Loucy (cell line): Measurements from ENCODE around the gene FCRLB.

Source experiments
- H2AFZ ChIP-seq: fragments of 200-600 bp; sonication (generic); 2 replicates; pipeline ENCODE4 v1.6.0; 2016; ENCODE audit warnings: antibody characterized with exemption, mild to moderate bottlenecking, low read length, moderate library complexity
- H3F3A ChIP-seq: fragments of 200-600 bp; 2 replicates; pipeline ENCODE4 v1.6.0; 2016; ENCODE audit warnings: antibody characterized with exemption, low read depth, mild to moderate bottlenecking
- H3K27me3 ChIP-seq: fragments of 200-600 bp; sonication (generic); 2 replicates; pipeline ENCODE4 v1.6.1; 2014; ENCODE audit warnings: low read length, mild to moderate bottlenecking; ENCODE audit not compliant: insufficient read depth, poor library complexity, severe bottlenecking
- H3K36me3 ChIP-seq: fragments of 200-600 bp; sonication (generic); 2 replicates; pipeline ENCODE4 v1.6.1; 2016; ENCODE audit warnings: low read length; ENCODE audit not compliant: insufficient read depth
- H3K4me1 ChIP-seq: fragments of 200-600 bp; sonication (generic); 2 replicates; pipeline ENCODE4 v1.5.1; 2014; ENCODE audit warnings: low read length, mild to moderate bottlenecking; ENCODE audit not compliant: insufficient read depth, poor library complexity, severe bottlenecking
- H3K4me2 ChIP-seq: fragments of 200-600 bp; sonication (generic); 2 replicates; pipeline ENCODE4 v1.6.0; 2014; ENCODE audit warnings: antibody characterized with exemption, low read length, low read depth, mild to moderate bottlenecking; ENCODE audit not compliant: poor library complexity, severe bottlenecking
- H3K4me3 ChIP-seq: fragments of 200-600 bp; sonication (generic); 2 replicates; pipeline ENCODE4 v1.5.1; 2014; ENCODE audit warnings: low read length, mild to moderate bottlenecking, mixed read lengths; ENCODE audit not compliant: poor library complexity, severe bottlenecking
- H3K79me2 ChIP-seq: fragments of 200-600 bp; sonication (generic); 2 replicates; pipeline ENCODE4 v1.6.1; 2014; ENCODE audit warnings: low read length; ENCODE audit not compliant: insufficient read depth
- H3K9ac ChIP-seq: fragments of 200-600 bp; sonication (generic); 2 replicates; pipeline ENCODE4 v1.6.0; 2014; ENCODE audit warnings: mild to moderate bottlenecking, low read depth, low read length, moderate library complexity; ENCODE audit not compliant: poor library complexity, severe bottlenecking
- H3K9me2 ChIP-seq: fragments of 200-600 bp; sonication (generic); replicated peaks from 2 replicates; pipeline ENCODE4 v1.6.1; 2016; ENCODE audit warnings: low read depth, low read length, mixed read lengths
- H3K9me3 ChIP-seq: fragments of 200-600 bp; sonication (generic); 2 replicates; pipeline ENCODE4 v1.6.1; 2014; ENCODE audit warnings: mild to moderate bottlenecking, antibody characterized with exemption, low read length, low read depth; ENCODE audit not compliant: insufficient read depth
- H4K20me1 ChIP-seq: fragments of 200-600 bp; sonication (generic); 2 replicates; pipeline ENCODE4 v1.6.0; 2014; ENCODE audit warnings: antibody characterized with exemption, low read length, mild to moderate bottlenecking; ENCODE audit not compliant: insufficient read depth, poor library complexity, severe bottlenecking
- EZH2phosphoT487 ChIP-seq: fragments of 200-600 bp; IDR thresholded peaks from 2 replicates; pipeline ENCODE4 v1.6.1; 2018; ENCODE audit warnings: antibody characterized with exemption, mild to moderate bottlenecking, moderate library complexity, borderline replicate concordance
- TF ChIP-seq, protein P1 (sequence below): fragments of 200-600 bp; sonication (generic); conservative IDR thresholded peaks from 2 replicates; pipeline ENCODE4 v1.5.1; 2014; ENCODE audit warnings: mild to moderate bottlenecking, antibody characterized with exemption, low read length

FCRLB gene

DNA sequence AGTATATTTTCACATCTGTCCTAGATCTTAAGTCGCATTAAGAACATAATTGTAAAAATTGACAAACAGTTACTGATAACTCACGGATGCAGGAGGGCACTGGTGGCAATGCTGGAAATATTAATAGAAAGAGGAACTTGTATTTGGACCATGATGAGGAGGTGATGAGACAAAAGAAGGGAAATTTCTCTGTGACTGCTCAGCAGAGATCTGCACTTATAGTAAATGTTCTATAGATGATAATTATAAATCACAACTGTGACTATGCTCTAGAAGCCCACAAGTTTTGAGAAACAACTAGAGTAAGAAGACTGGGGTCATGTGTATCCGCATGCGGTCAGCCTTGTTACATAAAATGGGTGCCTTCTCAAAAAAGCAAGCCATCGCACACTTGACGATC, 19.6 kb downstream of the FCRLB start:
- no peak overlapping the region for H3K4me3 ChIP-seq
- H3K36me3 ChIP-seq: no peaks in the 10 kb centered on the region
- peaks cover 3% of the 10 kb centered on the region for H3K4me1 ChIP-seq
- H3K9me2 ChIP-seq: no peaks in the 10 kb centered on the region
- no peaks in the 10 kb centered on the region for H3K79me2 ChIP-seq
- H3K9me3 ChIP-seq: no peaks in the 10 kb centered on the region
- H3F3A ChIP-seq: no peaks in the 10 kb centered on the region
- peak overlapping the region; percentile 5 for H3K4me2 ChIP-seq
- no peak for TF ChIP-seq EZH2phosphoT487
- TF ChIP-seq, protein P1, sequence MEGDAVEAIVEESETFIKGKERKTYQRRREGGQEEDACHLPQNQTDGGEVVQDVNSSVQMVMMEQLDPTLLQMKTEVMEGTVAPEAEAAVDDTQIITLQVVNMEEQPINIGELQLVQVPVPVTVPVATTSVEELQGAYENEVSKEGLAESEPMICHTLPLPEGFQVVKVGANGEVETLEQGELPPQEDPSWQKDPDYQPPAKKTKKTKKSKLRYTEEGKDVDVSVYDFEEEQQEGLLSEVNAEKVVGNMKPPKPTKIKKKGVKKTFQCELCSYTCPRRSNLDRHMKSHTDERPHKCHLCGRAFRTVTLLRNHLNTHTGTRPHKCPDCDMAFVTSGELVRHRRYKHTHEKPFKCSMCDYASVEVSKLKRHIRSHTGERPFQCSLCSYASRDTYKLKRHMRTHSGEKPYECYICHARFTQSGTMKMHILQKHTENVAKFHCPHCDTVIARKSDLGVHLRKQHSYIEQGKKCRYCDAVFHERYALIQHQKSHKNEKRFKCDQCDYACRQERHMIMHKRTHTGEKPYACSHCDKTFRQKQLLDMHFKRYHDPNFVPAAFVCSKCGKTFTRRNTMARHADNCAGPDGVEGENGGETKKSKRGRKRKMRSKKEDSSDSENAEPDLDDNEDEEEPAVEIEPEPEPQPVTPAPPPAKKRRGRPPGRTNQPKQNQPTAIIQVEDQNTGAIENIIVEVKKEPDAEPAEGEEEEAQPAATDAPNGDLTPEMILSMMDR: no peak
- peak overlapping the region; percentile 25; the same call in 1 of the 2 replicates for H2AFZ ChIP-seq
- no peaks in the 10 kb centered on the region for H4K20me1 ChIP-seq
- no peak overlapping the region for H3K9ac ChIP-seq
- H3K27me3 ChIP-seq: no peaks in the 10 kb centered on the region

DNA sequence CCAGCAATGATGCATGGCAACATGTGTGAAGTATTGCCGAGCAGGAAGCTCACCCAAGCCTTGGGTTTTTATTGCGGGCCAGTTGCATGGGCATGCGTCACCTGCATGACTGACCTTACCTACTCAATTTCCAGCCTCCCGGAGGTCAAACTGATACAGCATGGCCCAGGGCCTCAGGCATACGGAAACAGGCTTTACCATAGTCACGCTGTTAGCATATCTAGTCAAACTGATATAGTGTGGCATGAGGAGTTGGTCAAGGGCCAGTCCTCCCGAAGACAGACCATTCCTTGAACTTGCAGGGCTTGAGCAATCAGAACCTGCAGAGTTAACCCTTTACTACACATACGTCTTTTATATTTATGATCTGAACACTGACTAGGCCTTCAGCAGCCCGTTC, 21.9 kb downstream of the FCRLB start:
- Histone ChIP-seq H3K4me1 (peaks cover 3% of the 10 kb centered on the region), H3K36me3 (no peaks in the 10 kb centered on the region), H3F3A (no peaks in the 10 kb centered on the region), H3K4me2 (no peak overlapping the region), H3K79me2 (no peaks in the 10 kb centered on the region), H3K27me3 (no peaks in the 10 kb centered on the region), H3K9me2 (no peaks in the 10 kb centered on the region), H4K20me1 (no peaks in the 10 kb centered on the region), H2AFZ (no peak overlapping the region), H3K4me3 (no peak overlapping the region), H3K9me3 (no peaks in the 10 kb centered on the region), H3K9ac (no peak overlapping the region)
- TF ChIP-seq, protein P1: no peak
- TF ChIP-seq EZH2phosphoT487: no peak

DNA sequence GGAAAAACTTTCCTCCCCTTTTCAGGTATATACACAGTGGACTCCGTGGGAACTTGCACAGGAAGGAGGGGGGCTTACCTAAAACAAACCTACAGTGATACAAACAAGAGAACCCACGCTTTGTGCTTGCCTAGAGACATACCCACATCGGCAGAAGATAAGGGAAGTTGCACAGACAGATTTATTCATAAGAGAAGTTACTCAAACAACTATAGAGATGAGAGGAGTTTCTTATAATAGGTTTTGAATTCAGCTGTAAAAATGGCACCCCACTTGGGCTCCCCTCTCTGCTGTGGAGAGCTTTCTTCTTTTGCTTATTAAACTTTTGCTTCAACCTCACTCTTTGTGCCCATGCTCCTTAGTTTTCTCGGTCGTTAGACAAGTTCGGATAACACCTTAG, 26.5 kb downstream of the FCRLB start:
- no peak overlapping the region for H2AFZ ChIP-seq
- no peaks in the 10 kb centered on the region for H3K9me2 ChIP-seq
- no peak overlapping the region for H3K9ac ChIP-seq
- H3K36me3 ChIP-seq: peaks cover 9% of the 10 kb centered on the region; the same call in 1 of the 2 replicates
- peaks cover 22% of the 10 kb centered on the region for H4K20me1 ChIP-seq
- no peak overlapping the region for H3K4me2 ChIP-seq
- H3F3A ChIP-seq: no peaks in the 10 kb centered on the region
- peaks cover 29% of the 10 kb centered on the region for H3K79me2 ChIP-seq
- no peaks in the 10 kb centered on the region for H3K27me3 ChIP-seq
- peaks cover 26% of the 10 kb centered on the region for H3K4me1 ChIP-seq
- H3K9me3 ChIP-seq: no peaks in the 10 kb centered on the region
- no peak for TF ChIP-seq EZH2phosphoT487
- TF ChIP-seq, protein P1: no peak
- H3K4me3 ChIP-seq: no peak overlapping the region
